GM19324 (cell line): ENCODE results near the gene HK1.
"Not testable (repeated sequence)": the region's sequence is repeated elsewhere in the genome, so short reads cannot be mapped to it uniquely, and the experiment has no call there.

ENCODE experiments used
- ATAC-seq: cut with Tn5 transposase; IDR thresholded peaks from one replicate; pipeline ENCODE4 v1.9.1; 2021; ENCODE audit warnings: mild to moderate bottlenecking, moderate library complexity; ENCODE audit not compliant: unreplicated experiment, low FRiP score

Gene HK1

DNA sequence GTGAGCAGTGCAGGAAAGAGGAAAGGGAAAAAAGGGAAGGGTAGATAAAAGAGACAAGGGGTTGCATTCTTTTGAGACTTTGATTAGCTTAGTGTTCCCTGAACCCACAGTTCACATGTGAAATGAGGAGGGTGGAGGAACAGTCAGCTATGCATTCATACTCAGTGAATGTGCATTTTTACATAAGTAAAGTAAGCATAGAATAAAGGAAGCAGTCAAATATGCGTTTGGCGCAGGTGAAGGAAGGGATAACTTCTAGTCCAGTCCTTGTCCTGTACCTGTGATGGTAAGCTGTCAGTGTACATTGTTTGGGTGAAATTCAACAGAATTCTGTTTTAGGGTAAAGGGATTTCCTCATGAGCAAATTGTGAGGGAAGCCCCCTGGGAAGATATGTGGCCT lies 28.1 kb downstream of the HK1 start:
- no peak for ATAC-seq

DNA sequence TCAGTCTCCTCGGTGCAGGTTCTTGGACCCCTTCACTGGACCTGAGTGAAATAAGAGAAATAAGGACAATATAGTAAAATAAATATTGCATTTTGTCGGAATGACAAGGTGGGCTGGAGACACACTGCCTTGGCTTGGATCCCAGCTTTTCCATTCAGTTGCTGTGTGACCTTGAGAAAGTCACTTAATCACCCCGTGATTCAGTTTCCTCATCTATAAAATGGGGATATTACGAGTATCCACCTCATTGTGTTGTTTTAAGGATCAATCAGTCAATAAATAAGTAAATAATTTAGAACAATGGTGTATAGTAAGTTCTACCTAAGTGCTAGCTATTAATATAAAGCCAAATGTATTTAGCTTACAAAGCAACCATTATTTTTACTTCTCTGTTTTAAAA lies 29.1 kb downstream of the HK1 start:
- ATAC-seq = no peak

DNA sequence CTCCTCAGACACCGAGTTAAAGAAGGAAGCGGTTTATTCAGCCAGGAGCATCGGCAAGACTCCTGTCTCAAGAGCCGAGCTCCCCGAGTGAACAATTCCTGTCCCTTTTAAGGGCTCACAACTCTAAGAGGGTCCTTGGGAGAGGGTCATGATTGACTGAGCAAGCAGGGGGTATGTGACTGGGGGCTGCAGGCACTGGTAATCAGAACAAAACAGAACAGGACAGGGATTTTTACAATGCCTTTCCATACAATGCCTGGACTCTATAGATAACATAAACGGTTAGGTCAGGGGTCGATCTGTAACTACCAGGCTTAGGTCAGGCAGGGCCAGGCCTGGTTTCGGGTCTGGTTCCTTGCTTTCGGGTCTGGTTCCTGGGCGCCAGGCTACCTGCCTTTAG lies 30.0 kb downstream of the HK1 start:
- not testable (repeated sequence) for ATAC-seq

DNA sequence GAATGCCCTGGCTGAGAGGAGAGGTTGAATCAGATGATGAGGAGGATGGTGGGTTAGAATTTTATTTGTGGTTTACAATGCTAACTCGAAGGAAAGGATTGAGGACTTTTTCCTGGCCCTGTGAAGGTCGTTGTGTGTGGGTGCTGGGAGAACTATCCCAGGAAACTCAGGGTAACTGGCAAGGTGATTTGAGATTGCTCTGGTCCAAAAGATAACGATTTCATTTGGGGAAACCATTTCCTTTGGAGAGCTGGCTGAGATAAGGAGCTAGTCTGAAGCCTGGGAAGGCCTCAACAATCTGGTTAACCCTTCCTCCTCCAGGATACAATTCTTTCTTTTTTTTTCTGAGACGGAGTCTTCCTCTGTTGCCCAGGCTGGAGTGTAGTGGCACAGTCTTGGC lies 33.0 kb downstream of the HK1 start:
- ATAC-seq = no peak

DNA sequence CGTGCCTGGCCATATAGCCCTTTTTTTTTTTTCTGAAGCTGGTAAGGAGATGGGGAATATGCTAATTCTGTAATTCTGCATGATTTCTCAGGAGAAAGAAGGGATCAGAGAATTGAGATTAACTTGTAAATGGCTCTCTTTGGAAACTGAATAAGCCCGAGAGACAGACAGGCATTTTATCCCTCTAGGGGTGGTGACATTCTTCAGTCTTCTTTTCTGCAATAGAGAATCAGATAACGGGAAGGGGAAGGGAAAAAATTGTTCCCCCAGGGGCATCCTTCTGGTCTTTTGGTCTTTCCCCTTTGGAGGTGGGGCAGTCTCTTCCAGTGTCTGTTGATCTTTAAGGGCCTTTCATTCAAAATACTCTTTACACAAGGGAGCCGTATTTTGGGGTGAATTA lies 34.2 kb downstream of the HK1 start:
- no peak for ATAC-seq

DNA sequence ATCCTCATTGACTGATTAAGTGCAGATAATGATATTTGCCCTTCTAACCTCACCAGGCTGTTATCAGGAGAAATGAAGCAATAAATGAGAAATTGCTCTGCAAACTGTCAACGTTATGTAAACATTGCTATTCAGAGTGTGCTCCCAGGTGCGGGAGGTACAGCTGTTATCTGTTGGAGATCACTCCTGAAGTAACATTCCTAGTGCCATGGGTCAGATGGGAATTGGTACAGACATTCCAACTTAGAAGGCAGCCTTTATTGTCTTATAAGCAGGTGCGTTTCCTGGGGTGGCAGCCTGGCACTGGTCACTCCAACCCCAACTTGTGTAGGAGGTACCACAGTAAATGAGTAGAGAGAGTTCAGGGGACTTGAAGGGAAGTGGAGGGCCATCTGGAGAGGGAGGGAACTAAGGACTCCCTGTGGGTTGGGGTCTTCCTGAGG lies 36.8 kb downstream of the HK1 start:
- no peak for ATAC-seq

DNA sequence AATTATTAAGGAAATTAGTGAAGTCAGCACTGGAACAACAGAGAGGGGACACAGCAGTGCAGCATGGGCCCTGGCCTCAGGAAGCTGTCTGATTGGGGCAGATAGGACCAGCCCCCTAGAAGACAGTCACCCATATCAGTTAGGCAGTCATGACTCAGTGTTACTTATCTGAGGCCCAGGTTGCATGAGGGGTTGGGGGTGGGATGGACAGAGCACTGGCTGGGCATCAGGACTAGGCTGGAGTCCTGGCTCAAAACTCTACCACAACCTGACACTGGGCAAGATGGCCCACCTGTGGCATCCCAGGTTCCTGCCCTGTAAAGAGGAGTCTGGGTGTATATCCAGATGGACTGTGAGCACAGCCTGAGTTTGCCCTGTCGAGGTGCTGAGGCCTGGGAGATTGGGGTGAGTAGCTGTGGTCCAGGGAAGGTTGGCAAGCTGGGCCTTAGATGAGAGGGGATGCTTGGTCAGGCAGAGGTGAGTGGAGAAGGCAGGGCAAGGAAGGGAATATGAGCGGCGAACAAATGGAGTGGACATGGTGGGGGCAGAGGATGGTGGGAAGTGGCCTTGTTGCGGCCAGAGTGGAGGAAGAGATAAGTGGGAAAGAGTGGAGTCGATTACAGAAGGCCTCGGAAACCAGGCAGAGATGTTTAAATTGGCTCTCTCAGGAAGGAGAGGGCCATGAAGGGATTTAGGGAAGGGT lies 37.5 kb downstream of the HK1 start:
- ATAC-seq = no peak

DNA sequence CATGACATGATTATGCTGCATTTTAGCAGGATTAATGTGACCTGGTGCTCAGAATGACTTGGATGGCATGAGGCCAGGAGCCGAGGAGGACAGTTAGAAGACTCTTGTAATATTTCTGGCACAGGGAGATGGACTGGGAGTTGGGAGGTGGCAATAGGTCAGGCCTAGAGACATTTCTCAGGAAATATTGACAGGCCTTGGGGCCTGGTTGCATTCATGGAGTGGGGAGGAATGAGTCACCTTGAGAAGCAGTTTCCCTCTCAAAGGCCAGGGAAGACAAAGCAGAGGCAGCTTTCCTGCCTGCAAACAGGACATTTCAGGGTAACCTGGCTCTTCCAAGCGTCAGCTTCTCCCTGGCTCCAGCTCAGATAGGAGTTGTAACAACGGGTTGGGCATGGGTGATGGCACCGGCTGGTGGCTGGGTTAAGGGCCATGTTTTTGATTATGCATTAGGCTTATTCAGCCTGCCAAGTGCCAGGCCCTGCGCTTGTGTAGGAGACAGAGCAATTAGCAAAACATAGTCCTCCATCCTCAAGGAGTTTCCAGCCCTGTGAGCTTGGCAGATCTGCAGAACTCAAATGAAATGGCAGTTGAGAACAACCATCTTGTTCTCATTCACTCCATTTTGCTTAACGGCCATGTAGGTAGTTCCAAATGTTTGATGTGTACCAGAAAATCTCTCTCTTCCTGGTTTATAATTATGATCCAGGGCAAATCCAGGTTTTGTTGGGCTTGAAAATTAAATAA lies 38.2 kb downstream of the HK1 start:
- no peak for ATAC-seq

DNA sequence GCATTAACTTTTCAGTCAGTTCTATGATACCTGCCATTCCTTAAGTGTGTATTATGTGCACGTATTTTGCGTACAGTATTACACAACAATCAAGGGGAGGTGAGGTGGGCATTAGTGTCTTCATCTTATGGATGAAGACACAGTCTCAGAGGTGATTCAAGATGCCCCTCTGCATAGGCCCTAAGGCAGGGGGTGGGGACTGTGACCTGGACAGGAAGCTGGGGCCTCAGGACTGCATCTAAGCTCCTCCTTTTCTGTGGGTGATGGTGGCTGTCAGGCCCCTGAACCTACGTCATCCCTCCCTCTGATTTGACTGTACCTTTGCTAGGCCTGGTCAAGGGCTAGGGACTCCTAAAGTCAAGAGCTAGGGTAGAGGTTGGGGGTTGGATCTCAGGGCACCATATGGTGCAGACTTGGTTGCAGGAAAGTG lies 38.9 kb downstream of the HK1 start:
- ATAC-seq = no peak

DNA sequence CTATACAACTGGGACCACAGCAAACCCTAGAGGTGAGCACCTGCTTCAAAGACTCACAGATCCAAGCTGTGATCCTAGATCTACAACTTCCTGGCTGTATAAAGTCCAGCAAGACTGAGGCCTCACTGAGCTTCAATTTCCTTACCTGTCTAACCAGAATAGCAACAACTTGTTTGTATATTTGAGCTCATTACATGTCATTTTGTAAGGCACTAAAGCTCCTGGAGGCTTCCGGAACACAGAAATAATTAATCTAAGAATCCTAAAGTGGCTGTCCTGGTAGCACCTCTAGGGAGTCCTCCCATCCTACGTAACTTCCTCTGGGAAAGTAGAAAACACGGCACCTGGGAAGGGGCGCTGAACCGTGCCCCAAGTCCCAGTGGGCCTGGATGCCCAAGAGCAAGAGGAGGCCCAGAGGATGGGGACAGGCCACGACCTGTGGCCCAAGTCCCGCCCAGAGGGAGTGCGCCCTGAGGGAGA lies 39.4 kb downstream of the HK1 start:
- no peak for ATAC-seq

DNA sequence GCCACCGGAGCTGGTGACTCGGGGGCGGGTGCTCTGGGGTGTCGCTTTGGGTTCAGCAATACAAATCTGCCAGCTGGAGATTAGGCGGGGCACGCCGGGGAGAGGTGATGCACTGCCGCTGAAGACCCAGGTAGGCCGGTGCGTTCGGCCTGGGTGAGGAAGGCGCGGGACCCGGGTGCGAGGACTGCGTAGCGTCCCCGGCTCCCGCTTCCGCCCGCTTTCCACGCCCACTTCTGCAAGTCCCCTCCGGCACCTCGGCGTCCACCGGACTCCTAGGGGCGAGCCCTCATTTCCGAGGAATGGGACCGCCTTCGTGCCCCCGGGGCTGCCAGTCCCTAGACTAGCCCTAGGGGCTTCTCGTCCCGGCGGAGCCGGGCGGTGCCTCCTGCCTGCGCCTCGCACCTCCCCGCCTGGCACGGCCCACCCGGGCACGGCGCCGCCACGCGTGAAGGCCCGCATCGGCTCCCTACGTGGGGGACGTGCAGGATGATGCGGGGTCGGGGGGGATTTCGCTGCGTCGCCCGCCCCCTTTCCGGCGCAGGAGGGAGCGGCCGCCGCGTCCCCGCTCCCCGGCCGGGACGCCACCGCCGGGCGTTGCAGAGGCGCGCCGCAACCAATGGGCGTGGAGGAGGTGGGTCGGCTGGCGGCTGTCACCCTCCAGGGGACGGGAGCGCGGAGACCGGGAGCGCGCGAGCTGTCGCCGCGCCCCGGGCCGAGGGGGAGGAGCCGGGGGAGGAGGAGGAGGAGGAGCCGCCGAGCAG lies 40.0 kb downstream of the HK1 start:
- ATAC-seq = peak; percentile 84

DNA sequence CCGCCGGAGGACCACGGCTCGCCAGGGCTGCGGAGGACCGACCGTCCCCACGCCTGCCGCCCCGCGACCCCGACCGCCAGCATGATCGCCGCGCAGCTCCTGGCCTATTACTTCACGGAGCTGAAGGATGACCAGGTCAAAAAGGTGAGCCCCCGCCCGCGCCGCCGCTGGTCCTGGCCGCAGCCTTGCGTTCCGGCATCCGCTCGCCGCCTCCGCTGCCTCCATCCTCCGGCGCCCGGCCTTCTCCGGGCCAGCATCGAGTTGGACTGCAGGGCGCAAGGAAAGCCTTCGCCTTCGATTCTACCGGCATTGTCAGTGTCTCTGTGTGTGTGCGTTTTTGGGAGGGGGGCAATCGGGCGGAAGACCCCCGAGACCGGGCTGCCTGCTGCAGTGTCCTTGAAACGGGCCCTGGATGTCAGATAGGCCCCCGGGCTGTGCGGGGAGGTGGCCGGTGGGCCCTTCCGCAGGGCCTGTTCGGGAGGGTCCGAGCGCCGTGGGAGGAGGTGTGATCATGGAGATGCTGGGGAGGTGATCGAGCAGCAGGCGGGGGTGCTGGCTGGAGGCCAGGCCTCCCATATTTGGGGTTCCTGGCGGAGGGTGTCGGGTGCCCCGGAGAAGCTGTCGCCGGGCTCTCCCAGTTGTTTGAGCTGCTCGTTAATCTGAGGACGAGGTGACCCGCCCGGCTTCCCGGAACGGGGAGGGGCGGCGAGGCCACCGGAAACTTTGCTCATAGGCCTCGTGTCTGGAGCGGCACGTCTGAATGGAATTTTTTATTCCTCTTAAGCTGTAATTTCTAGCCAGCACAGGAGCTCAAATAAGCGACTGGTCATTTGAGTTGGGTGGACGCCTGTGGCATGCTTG lies 40.8 kb downstream of the HK1 start:
- ATAC-seq = peak; percentile 21

DNA sequence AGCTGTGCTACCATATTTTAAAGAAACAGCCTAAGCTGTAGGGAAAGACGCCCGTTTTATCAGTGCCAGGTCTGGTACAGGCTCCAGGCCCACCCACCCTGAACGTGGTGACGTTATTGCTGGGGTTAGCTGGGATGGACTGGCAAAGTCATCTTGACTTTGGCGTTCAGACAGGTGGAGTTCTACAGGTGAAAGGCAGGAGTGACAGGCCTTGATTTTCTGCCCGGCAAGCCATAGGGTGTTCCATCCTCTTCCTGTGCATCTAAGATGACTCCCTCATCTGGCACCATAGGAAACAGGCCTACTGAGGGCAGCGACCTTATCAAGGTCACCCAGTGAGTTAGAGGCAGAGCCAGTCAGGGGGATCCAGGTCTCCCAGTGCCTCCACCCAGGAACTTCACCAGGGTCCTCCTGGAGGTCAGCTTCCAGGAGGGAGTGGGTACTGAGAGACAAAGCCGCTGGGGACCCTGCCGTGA lies 41.6 kb downstream of the HK1 start:
- no peak for ATAC-seq

DNA sequence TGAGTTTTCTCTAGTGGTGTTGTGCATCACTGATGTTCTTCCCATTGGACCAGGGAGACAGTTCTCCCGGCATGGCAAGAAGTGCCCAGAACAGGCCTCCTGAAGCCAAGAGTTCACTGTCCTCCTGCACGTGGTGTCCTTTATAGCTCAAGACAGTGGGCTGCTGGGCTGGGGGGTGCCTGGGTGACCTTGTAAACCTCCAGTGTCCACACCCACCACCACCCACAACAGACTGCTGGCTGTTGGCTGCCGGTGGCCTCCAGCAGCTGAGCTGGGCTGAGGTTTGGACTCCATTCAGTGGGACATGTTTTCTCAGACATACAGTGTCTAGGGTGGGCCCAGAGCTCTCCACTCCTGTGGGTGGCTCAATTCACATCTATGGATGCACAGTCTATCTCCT lies 42.2 kb downstream of the HK1 start:
- ATAC-seq = no peak

DNA sequence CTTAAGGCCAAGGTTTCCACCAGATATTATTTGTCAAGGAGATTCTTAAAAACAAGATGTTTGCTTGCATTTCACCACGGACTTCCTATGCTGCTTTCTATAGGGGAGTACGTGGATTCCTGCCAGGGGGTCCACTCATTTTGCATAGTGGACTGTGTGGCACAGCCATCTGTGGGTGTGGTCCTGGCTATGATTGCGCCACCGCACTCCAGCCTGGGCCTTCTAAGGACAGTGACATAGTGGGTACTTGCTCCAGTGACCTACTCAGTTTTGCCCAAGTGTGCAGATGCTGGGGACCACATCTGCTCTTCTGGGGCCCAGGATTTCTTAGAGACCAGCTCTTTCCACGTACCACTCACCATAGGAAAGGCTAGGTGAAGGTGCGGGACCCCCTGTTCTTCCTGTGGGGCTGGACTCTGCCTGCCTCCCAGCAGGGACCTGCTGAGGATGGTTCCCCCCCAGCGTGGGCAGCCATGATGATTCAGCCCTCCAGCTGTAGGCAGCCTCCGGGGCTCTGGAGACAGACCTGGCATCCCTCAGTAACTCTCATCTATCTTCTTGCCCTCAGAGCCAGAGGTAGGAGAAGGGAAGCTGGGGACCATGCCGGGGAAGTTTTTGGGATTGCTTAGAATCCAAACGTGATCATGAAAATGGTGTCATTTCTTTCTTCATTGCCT lies 42.9 kb downstream of the HK1 start:
- ATAC-seq = no peak

DNA sequence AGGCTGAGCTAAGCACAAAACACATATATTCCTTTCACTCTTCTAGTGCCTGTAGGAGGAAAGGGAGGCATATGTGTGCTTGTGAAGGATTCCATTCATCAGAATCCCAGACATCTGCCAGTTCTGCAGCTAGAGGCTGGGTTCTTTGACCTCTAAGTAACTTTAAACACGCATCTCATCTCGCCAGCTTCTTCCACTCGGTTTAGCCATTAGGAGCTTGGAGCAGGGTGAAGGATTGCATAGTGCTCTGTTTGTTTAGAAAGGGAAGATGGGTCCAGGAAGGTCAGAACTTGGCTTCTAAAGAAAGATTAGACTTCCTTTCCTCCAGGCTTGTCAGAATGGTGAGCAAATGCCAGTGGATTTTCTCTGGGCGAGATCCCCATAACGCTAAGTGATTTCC lies 43.6 kb downstream of the HK1 start:
- ATAC-seq = no peak

DNA sequence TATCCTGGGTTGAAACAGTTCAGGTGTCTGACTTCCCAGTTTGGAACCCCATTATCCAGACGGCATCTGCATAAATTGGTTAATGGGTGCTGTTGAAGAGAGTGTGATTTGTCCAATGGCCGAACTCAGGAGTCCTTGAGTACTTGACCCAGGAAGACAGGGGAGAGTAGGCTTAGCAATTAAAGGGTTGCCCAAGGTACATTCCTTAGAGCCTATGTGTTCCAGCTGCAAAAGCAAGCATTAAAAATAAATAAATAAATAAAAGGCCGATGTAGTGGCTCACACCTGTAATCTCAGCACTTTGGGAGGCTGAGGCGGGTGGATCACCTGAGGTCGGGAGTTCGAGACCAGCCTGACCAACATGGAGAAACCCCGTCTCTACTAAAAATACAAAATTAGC lies 44.0 kb downstream of the HK1 start:
- ATAC-seq = not testable (repeated sequence)

DNA sequence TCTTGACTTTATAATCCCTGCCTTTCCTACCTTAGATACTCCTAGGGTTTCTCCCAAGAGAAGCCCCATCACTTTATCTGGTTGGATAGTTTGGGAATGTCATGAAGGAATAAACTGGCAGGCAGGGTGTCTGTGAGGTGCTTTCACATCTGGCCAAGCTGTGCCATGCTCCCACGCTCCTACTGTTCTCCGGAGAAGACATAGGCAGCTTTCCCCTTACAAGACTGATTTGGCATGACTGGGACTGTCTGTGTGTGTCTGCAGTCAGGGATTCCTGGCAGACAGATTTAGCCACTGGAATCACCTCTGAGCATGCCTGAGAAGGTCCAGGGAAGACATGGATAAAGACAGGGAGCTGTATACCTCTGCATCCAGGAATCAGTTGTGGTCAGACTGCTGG lies 45.3 kb downstream of the HK1 start:
- no peak for ATAC-seq

DNA sequence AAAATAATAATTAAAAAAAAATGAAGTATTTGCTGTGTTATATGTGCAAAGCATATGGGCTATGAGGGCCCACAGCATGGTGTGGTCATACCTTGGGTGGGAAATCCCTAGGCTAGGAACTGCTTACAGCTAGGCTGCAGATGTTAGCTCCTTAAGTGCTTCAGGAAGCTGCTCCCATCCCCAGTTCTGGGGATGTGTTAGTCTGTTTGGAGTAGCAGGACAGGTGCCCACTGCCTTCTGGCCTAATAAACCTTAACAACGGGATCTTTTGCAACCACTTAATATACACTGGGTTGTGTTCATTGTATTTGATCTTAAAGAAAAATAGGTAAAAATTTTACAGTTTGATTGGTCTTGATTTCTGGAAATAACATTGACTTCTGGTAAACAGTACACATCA lies 46.3 kb downstream of the HK1 start:
- ATAC-seq = no peak
